ENCODE data around the gene RGS14. TPM values are rescaled to one million over a fixed set of nuclear protein-coding genes. Genes with fewer than 3 reads are reported as not detected.
"Not testable (repeated sequence)": the region's sequence is repeated elsewhere in the genome, so short reads cannot be mapped to it uniquely, and the experiment has no call there.

The RGS14 gene
- total RNA-seq, 1 donor from 2014 or later: 14.1 TPM

GRCh38 chr5:177338251-177339106 is 19.2 kb upstream of the RGS14 start:
- Mint-ChIP-seq H3K4me1 (no peaks in the 10 kb centered on the region), H3K36me3 (peaks cover 31% of the 10 kb centered on the region), H3K9me3 (no peaks in the 10 kb centered on the region), H3K27me3 (ENCODE audit: low read depth) (no peaks in the 10 kb centered on the region), H3K4me3 (no peak overlapping the region), H3K27ac (no peak overlapping the region)
- TF ChIP-seq CTCF (IDR thresholded peaks at IDR 0.05; ENCODE audit: unreplicated experiment): no peak
- no peak for DNase-seq (ENCODE audit: low spot score in 2 of 2, unreplicated experiment in 2 of 2)

DNA sequence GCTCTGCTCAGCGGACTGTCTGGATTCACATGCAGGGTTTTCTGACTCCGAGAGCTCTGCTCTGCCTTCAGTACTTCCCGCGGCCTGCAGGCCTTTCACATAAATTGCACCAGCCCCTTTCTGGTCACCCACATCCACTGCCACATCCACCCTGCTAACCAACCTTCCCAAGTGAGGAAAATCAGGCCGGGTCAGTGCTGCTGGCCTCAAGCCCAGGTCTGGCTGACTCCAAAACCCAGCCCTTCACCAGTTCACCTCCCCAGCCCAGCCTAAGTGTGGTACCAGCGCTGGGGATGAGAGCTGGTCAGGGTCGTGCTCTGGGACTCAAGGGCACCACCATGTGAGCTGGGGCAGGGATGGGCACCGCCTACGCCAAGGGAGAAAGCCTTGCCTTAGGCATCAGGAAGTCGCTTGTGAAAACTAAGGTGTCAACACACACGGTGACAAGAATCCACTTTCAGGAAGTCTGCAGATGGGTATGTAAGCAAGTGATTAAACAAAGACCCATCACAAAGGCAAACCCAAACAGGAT is 18.6 kb upstream of the RGS14 start:
- H3K27me3 Mint-ChIP-seq (ENCODE audit: low read depth): no peaks in the 10 kb centered on the region
- no peaks in the 10 kb centered on the region for H3K4me1 Mint-ChIP-seq
- TF ChIP-seq CTCF (IDR thresholded peaks at IDR 0.05; ENCODE audit: unreplicated experiment): no peak
- DNase-seq (ENCODE audit: low spot score in 2 of 2, unreplicated experiment in 2 of 2): no peak
- H3K4me3 Mint-ChIP-seq: no peak overlapping the region
- no peak overlapping the region for H3K27ac Mint-ChIP-seq
- no peaks in the 10 kb centered on the region for H3K9me3 Mint-ChIP-seq
- H3K36me3 Mint-ChIP-seq: peaks cover 27% of the 10 kb centered on the region

DNA sequence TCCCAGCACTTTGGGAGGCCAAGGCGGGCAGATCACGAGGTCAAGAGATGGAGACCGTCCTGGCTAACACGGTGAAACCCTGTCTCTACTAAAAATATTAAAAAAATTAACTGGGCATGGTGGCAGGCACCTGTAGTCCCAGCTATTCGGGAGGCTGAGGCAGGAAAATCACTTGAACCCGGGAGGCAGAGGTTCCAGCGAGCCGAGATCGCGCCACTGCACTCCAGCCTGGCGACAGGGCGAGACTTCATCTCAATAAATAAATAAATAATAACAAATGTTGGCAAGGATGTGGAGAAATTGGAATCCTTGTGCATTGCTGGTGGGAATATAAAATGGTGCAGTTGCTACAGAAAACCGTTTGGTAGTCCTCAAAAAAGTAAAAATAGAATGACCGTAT is 14.7 kb upstream of the RGS14 start:
- not testable (repeated sequence) for H3K27me3 Mint-ChIP-seq (ENCODE audit: low read depth); H3K4me3 Mint-ChIP-seq; DNase-seq (ENCODE audit: low spot score in 2 of 2, unreplicated experiment in 2 of 2); H3K9me3 Mint-ChIP-seq; H3K4me1 Mint-ChIP-seq; H3K27ac Mint-ChIP-seq
- H3K36me3 Mint-ChIP-seq: peaks cover 22% of the 10 kb centered on the region

- TF ChIP-seq CTCF (IDR thresholded peaks at IDR 0.05; ENCODE audit: unreplicated experiment): no peak
- Mint-ChIP-seq H3K36me3 (peaks cover 22% of the 10 kb centered on the region), H3K27me3 (ENCODE audit: low read depth) (no peaks in the 10 kb centered on the region), H3K4me1 (peaks cover 2% of the 10 kb centered on the region), H3K4me3 (no peak overlapping the region), H3K27ac (no peak overlapping the region), H3K9me3 (no peaks in the 10 kb centered on the region)
- no peak for DNase-seq (ENCODE audit: low spot score in 2 of 2, unreplicated experiment in 2 of 2)
Observed at GRCh38 chr5:177343777-177344176, 13.9 kb upstream of the RGS14 start.

- Mint-ChIP-seq H3K27me3 (ENCODE audit: low read depth) (no peaks in the 10 kb centered on the region), H3K4me1 (peaks cover 12% of the 10 kb centered on the region), H3K36me3 (peaks cover 21% of the 10 kb centered on the region), H3K9me3 (no peaks in the 10 kb centered on the region), H3K4me3 (no peak overlapping the region), H3K27ac (no peak overlapping the region)
- no peak for TF ChIP-seq CTCF (IDR thresholded peaks at IDR 0.05; ENCODE audit: unreplicated experiment)
- no peak for DNase-seq (ENCODE audit: low spot score in 2 of 2, unreplicated experiment in 2 of 2)
Observed at GRCh38 chr5:177344891-177345290, 12.8 kb upstream of the RGS14 start.

DNA sequence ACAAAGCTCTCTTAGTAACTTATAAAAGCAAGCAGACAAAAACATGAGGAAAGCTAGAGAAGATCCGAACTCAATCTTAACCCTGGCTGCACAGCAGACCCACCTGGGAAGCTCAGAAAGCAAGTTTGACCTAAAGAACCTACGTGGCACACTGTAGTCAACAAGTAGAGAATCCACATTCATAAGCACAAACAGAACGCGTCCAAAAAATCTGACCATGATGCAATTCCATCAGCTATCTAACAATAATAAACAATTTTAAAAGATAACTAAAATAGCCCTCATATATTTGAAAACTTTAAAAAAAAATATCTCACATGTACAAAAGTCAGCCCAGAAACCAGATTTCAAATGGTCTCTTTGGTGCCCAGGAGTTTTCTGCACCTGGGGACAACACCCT is 10.9 kb upstream of the RGS14 start:
- Mint-ChIP-seq H3K9me3 (no peaks in the 10 kb centered on the region), H3K36me3 (peaks cover 12% of the 10 kb centered on the region), H3K4me3 (no peak overlapping the region), H3K27me3 (ENCODE audit: low read depth) (no peaks in the 10 kb centered on the region), H3K27ac (no peak overlapping the region), H3K4me1 (peaks cover 24% of the 10 kb centered on the region)
- no peak for TF ChIP-seq CTCF (IDR thresholded peaks at IDR 0.05; ENCODE audit: unreplicated experiment)
- DNase-seq (ENCODE audit: low spot score in 2 of 2, unreplicated experiment in 2 of 2): no peak
